ENCODE results near the gene UHRF1.
"Not testable (repeated sequence)": the region's sequence is repeated elsewhere in the genome, so short reads cannot be mapped to it uniquely, and the experiment has no call there.

Gene UHRF1

DNA sequence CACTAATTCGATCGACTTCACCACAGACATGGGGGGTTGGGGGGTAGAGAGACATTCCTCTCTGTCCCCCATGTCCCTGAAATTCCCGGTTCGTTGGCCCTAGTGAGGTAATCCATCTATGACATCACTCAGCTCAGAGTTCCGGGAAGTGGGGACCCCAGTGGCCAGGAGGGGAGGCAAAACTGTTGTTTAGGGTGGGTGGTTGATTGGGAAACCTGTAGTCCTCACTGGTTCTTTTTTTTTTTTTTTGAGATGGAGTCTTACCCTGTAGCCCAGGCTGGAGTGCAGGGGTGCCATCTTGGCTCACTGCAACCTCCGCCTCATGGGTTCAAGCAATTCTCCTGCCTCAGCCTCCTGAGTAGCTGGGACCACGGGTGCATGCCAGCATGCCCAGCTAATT, 6.5 kb upstream of the UHRF1 start, which contains the start of gene ARRDC5:
Gene ARRDC5 (minus strand): TSS at position 101 of the 400 bp plus-strand sequence. CDS start 71 bp downstream, at position 30.
- no peak for DNase-seq

DNA sequence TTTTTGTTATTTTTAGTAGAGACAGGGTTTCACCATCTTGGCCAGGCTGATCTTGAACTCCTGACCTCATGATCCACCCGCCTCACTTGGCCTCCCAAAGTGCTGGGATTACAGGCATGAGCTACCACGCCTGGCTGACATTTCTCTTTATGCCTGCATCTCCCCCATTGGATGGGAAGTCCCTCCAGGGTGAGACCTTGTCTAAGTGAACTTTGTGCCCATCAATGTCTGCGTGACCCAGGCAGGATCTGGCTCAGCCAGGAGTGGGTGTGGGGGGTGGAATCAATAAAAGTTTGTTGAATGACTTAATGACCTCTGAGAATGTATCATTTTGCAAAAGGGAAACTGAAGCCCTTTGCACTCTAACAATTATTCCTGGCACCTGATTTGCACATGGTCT, 4.8 kb upstream of the UHRF1 start:
- DNase-seq: no peak

DNA sequence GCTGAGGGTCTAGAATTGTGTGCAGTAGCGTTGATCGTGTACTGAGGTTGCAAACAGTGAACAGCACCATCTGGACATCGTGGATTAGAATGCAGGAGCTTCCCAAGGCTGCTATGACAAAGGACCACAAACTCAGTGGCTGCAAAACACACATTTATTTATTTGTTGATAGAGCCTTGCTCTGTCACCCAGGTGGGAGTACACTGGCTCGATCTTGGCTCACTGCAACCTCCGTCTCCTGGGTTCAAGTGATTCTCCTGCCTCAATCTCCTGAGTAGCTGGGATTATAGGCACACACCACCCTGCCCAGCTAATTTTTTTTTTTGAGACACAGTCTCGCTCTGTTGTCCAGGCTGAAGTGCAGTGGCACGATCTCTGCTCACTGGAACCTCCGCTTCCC, 2.3 kb upstream of the UHRF1 start:
- DNase-seq: no peak

DNA sequence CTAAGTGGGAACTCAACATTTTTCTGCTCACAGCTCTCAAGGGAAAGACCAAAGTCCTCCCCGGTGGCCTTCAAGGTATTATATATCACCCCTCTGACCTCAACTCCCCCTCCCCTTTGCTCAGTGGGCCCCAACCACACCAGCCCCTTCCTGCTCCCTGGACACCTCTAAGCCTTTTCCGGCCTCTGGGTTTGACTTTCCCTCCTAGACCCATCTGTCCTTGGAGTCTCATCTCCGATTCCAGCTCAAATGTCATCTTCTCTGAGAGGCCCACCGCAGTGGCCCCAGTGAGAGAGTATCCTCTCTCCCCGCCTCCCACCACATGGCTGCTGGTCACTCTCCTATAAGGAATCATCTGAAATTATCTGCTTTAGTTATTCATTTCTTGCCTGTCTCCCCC, 941 bp upstream of the UHRF1 start:
- no peak for DNase-seq

DNA sequence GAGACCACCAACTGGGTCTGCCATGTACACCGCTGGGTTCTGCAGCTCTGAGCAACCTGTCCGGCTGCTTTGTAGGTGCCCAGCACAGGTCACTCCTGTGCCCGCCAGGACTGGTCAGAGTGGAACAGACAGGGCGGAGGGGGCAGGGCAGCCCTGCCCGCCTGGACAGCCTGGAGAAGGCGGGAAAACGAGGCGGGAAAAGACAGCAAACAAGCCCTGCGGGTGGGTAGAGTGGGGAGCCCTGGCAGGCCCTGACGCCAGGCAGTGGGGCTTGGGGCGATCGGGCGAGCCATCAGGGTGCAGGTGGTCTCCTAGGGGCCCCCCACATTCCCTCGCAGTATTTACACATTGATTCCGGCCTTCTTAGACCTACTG, 533 bp upstream of the UHRF1 start:
- DNase-seq: no peak

DNA sequence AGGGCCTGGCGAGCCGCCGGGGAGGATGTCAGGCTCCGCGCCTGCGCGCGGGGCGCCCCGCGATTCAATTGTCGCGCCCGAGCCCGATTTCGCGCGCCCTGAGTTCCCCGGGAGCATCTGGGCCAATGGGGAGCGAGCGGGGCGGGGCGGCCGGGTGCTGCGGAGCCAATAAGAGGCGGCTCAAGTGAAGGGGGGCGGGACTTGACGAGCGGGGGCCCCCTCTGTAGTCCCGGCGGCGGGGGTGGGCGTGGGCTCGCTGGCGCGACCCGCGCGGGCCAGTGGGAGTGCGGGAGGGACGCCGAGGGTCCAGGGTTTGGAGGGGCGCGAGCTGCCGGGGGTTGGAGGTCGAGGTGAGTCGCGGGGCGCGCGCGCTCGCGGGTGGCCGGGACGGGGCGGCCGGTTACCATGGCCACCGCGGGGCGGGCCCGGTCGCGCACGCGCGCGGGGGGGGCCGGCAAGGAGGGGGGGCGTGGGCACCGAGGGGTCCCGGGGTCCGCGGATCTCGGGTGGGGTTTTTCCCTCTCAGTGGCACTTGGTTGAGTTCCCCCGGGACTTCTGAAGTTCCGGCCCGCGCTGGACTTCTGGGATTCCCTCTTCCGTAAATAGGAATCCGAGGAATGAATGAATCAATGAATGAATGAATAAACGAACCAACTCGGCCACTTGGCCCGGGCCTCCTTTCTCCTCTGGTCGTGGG, 744 bp downstream of the UHRF1 start:
- peak; percentile 97 for DNase-seq

DNA sequence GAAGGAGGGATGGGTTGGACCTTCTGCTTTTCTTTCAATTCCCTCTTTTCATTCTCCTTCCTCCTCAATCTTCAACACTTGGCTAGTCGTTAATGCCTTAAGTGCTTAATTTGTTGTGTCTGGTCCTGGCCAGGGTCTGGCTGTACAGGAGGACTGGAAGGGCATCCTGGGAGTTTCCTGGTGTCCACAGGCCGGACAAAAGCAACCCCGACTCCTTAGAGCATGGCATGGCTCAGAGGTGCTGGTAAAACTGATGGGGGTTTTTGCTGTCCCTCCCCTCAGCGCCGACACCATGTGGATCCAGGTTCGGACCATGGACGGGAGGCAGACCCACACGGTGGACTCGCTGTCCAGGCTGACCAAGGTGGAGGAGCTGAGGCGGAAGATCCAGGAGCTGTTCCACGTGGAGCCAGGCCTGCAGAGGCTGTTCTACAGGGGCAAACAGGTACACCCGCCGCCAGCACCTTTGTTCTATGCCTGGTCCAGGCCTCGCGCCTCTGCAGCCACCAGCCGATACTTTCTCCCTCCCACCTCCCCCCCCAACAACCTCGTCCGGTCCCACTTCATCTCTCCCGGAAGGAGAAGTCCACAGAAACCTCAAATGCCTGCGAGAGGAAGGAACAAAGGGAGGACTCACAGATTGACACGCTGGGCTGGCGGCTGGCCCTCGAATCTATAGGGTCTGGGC, 1.4 kb downstream of the UHRF1 start:
- no peak for DNase-seq

DNA sequence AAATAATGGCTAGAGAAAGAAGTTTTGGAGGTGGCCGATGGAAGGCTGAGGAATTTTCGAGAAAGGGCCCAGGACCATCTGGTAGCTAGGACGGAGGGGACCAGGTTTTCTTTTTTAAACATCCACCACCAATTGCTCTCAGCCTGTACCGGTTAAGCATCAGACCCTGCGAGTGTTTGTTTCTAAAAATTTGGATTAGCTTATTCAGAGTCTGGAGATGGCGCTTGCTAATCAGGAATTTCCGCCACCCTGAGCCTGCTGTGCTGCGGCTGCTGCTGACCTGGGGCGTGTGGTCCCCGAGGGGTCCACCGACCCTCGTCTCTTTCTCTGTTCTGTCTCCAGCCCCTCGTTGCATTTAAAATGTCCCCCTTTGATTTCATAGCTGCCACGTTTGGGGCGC, 2.0 kb downstream of the UHRF1 start:
- DNase-seq: no peak

DNA sequence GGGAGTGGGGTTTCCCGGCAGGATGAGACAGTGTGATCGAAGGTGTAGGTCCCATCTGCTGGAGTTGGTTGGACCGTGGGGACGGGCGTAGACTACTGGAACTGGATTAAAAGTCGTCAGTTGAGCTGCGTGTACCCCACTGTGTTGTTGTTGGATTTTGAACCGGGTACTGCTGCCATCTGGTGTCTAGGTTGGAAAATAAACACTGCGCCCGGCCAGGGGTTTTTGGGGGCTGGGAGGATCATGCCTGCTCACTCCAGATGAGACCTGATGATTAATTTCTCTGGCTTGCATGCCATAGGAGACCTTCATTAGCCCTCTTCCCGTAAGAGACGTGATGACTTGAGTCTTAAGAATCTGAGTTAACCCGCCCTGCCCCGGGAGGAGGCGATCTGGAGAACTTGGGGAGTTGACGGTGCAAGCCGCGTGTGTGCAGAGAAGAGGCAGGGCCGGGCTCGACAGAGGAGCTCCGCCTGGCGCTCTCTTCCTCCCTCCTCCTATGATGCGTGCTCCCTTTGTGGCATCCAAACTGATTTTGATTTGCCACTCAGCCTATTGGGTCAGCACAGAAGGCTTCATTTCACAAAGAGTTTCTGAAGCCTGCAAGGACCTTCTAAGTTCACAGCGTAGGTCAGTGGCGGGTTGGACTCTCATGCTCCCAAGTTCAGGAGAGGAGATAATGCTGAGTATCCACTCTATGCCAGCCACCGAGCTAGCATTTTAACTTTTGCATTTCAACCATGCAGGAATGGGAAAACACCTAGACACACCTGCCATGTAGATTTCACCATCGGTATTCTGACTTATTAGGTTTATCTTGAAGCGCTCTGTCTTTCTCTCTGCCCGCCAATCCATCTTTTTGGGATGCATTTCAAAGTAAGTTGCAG, 2.7 kb downstream of the UHRF1 start:
- DNase-seq: peak; percentile 33

DNA sequence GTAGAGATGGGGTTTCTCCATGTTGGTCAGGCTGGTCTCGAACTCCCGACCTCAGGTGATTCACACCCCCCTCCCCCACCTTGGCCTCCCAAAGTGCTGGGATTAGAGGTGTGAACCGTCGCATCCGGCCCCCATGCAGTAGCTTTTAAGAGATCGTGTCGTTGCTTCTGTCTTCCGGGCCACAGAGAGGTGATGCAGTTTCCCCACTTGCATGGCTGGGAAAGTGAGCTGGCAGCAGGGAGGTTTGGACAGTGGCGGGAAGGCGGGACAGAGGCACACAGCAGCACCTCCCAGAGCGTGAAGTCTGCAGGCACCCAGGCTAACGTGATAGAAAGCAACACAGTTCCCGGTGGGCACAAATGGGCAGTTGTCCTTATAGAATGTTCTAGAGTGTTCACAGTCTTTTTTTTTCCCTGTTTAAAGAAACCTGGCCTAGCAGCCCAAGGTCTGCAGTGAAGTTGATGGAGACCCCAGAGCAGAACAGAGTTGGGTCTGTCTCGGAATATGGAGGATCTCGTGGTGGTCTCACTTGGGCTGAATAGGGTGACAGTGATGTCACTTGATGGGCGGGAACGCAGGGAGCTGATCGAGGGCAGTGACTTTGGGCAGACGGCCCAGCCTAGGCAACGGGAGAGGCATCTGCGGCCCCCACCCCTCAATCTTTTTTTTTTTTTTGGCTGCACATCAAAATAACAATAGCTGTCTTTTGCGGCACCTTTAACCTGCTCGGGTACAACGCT, 4.9 kb downstream of the UHRF1 start:
- no peak for DNase-seq

DNA sequence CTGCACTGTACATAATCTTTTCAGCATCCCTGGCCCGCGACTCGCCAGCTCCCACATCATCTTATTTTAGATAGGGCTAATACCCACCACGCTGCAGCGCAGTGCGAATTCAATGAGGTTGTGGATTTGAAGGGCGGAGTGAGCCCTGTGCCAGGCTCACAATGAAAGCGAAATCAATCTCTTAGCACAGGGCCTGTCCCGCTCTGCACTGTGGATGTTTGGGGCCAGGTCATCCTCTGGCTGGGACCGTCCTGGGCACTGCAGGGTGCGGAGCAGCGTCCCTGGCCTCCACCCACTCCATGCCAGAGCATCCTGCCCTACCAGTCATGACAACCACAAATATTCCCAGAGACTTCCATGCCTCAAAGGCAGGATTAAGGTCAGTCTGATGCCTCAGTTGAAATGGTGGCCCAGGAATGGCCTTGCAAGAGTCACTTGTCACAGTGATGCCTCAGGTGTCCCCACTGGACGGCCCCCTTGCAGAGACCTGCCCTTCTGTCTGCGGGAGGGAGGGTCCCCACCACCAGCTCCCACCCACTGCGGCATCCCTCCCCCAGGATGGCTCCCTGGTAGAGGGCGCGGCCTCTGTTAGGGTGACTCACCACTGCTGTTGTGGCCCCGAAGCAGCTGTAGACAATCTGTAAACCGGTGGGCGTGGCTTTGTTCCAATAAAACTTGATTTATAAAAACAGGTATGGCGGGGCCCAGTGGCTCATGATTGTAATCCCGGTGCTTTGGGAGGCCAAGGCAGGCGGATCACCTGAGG, 5.6 kb downstream of the UHRF1 start:
- DNase-seq: no peak

DNA sequence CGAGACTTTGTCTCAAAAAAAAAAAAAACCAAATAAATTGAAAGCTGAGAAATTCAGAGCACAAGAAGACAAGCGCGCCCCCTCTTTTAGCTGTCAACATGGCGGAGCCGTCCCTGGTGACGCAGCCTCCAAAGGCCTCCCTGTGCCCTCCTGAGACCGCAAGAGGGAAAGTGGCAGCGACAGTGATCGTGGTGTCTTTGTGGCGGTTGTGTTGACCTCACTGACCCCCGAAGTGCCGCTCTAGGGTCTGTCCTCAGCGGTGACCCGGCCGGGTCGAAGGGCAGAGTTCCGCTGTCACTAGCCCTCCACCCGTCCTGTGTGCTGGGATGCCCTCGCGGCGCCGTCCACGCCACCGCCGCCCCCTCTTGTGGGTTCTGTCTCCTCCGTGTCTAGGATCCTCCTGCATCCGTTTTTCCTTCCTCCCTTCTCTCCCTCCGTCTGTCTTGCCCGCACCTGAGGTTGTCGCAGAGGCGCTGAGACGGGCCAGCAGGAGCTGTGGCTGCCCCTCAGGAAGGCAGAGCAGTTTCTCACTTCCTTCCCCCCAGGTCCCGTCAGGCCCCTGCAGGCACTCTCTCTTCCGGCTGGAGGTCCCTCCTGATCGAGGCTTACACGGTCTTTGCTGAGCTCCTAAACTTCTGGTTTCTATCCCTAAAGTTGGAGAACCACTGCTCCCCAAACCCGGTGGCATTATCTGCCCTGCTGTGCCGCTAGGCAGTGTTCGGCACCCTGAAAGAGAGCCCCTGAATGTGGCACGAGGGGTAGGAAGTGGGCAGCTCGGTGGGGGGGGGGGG, 7.2 kb downstream of the UHRF1 start:
- no peak for DNase-seq

DNA sequence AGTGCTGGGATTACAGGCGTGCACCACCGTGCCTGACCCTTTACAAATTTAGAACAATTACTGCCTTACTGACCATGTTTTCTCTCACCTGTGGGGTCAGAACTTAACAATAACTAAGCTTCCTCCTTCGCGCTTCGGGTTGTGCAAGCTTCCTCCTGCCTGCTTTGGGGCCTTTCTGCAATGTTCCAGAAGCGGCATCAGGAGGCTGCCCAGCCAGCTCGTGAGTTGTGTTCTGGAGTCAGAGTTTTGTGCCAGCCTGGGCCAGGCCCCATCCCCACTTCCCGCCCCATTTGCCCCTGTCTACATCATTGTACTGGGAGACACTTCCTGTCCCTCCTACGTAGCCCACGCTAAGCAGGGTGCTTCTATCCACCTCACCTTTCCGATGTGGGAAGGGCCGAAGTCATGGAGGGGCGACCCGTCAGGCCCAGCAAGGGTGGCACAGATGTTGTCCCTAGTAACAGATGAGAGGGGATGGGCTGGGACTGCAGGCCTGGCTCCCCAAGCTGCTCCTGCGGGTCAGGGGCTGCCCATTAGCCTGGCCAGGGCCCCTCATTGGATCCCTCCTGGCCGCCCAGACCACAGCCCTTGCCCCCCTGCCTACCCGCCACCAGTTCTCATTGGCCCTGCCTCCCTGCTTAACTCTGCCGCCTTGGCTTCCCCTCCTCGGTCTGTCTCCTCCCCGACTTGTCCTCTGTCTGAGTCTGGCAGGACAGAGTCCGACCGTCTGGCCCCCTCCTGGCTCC, 13.4 kb downstream of the UHRF1 start:
- DNase-seq: no peak

DNA sequence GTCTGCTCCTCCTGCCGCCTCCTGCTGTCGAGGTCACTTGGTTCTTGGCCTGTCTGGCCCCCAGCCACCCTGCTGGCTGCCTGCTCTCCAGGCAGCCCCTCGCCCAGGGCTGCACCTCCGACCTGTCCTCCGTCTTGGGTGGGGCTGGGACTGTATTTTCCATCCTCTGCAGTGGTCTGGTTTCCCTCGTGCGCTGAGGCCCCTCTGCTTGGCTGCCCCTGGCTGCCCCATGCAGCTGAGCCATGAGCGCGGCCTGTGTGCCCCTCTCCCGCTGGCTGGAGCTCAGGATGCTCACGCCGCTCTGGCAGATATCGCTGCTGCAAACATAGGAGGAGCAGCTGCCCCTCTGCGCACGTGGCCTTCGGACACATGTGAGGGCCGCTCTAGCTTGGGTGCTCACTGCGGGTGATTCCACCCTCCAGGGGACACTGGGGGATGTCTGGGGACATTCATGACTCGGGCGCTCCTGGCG, 14.0 kb downstream of the UHRF1 start:
- no peak for DNase-seq

DNA sequence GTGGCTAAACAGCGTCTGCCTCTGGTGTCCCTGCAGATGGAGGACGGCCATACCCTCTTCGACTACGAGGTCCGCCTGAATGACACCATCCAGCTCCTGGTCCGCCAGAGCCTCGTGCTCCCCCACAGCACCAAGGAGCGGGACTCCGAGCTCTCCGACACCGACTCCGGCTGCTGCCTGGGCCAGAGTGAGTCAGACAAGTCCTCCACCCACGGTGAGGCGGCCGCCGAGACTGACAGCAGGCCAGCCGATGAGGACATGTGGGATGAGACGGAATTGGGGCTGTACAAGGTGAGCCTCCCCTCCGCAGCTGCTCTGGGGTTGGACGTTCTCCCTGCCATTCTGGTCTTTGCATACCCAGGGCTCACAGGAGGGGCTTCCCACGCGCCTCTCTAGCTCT, 19.9 kb downstream of the UHRF1 start:
- DNase-seq: no peak

DNA sequence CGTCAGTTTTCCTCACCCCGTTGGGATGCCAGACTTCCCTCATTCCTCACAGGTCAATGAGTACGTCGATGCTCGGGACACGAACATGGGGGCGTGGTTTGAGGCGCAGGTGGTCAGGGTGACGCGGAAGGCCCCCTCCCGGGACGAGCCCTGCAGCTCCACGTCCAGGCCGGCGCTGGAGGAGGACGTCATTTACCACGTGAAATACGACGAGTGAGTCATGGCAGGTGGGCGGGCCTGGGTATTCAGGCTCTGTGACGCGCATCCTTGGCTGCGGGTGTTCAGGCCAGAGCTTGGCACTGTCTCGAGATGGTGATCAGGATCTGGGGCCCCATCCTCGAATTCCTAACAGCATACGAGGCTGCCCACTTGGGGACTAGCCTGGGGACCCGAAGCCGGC, 21.4 kb downstream of the UHRF1 start:
- no peak for DNase-seq

DNA sequence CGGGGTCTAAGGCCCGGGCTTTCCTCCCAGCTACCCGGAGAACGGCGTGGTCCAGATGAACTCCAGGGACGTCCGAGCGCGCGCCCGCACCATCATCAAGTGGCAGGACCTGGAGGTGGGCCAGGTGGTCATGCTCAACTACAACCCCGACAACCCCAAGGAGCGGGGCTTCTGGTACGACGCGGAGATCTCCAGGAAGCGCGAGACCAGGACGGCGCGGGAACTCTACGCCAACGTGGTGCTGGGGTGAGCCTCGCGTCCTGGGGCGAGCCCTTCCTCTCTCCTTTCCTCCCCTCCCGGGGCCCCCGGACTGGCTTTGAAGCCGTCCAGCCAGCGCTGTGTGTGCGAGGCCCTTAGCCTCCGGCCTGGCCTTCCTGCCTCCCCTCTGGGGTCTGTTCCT, 23.4 kb downstream of the UHRF1 start:
- no peak for DNase-seq

DNA sequence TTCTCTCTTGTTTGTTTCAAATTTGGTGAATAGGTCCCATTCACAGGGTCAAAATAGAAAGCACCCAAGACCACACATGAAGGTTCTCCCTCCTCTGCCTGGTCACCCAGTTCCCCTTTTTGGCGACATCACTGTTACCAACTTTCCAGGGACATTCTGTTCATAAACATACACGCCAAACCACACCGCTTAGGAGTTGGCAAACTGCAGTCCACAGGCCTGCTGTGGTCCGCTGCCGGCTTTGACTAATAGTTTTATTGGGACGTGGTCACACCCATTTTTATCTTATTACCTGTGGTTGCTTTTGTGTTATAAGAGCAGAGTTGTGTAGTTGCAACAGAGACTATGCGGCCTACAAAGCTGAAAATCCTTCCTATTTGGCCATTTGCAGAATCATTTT, 24.2 kb downstream of the UHRF1 start:
- DNase-seq: no peak

DNA sequence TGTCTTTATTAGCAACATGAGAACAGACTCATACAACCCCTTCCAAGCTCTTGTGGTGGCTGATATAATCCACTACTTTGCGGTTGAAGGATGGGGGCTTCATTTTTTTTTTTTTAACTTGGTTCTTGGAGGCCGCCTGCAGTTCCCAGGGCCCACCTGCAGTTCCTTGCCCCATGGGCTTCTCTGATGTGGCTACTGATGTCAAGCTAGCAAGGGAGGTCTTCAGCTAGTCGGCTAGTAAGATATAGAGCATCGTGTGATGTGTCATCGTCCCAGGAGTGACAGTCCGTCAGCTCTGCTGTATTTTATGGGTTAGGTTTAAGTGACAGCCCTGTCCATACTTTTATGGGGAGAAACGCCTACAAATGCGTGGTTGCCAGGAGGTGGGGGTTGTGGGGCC, 26.1 kb downstream of the UHRF1 start:
- no peak for DNase-seq

DNA sequence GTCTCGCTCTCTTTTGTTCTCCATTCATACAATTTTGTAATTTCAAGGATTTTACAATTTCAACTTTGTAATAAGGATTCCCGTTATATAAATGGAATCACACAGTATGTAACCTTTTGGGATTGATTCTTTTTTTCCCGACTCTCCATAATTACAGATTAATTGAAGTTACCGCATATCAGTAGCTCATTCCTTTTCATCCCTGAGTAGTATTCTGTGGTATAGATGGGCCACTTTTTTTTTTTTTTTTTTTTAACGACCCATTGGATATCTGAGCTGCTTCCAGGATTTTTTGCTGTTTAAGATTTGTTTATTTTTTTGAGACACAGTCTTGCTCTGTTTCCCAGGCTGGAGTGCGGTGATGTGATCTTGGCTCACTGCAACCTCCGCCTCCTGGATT, 27.8 kb downstream of the UHRF1 start:
- no peak for DNase-seq

DNA sequence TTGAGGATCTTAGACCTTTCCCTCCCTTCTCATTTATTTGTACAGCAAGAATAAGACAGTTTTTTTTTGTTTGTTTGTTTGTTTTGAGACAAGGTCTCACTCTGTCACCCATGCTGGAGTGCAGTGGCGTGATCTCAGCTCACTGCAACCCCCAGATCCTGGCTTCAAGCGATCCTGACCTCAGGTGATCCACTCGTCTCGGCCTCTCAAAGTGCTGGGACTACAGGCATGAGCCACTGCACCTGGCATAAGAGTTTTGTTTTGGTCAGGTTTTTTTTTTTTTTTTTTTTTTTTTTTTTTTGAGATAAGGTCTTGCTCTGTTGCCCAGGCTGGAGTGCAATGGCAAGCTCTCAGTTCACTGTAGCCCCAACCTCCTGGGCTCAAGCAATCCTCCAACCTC, 29.2 kb downstream of the UHRF1 start:
- DNase-seq: not testable (repeated sequence)

All from RPMI8226 (cell line).